HepG2 (cell line): ENCODE measurements around the gene TCAP. TPM values are rescaled to one million over a fixed set of nuclear protein-coding genes. Genes with fewer than 3 reads are reported as not detected.

Source experiments
- ATAC-seq: fragments of 200-7000 bp; cut with Tn5 transposase; 3 replicates; pipeline ENCODE4 v1.9.1; 2020; ENCODE audit warnings: mild to moderate bottlenecking, moderate library complexity
- BruUV-seq: library from RNA; stranded (reverse); fragments of 400-500 nt; replicated peaks from 2 replicates; lab custom pipeline; 2021; lab: Mats Ljungman, UMichigan
- CTCF ChIA-PET: fragments of 300-600 bp; formaldehyde crosslinking; extraction: SDS; loops from one replicate; lab custom pipeline; 2021; ENCODE audit warnings: low total read pairs, inconsistent platforms, low intra/inter-chr PET ratio; lab: Yijun Ruan, JAX
- POLR2A ChIA-PET: fragments of 350-600 bp; sonication (Branson Sonifier 250); formaldehyde crosslinking; loops from one replicate; lab custom pipeline; 2020; ENCODE audit warnings: antibody characterized with exemption, inconsistent platforms; lab: Yijun Ruan, JAX
- DNase-seq: peaks from one replicate; pipeline ENCODE4 v3.0.0-alpha.2; 2015; ENCODE audit warnings: low spot score
- FAIRE-seq: peaks from 3 replicates; lab custom pipeline; 2011; peaks lifted over from hg19 to GRCh38; lab: Jason Lieb, UNC
- H2AFZ ChIP-seq: one replicate; pipeline ENCODE4 v1.6.1; 2011; ENCODE audit warnings: low read length, inconsistent platforms
- H3K27ac ChIP-seq: fragments of 300-600 bp; 3 replicates; pipeline ENCODE4 v1.8.0; 2011; ENCODE audit warnings: mixed run types, mild to moderate bottlenecking, mixed read lengths, low read length, inconsistent platforms; ENCODE audit not compliant: insufficient read depth; ENCODE audit errors: extremely low read length
- H3K27me3 ChIP-seq, 2 experiments: fragments of 200-600 bp in 1 of 2; 2 replicates in 1 of 2; 3 replicates in 1 of 2; pipeline versions ENCODE4 v1.6.0 to v1.8.0; 2011; ENCODE audit warnings: low read length in 2 of 2, mild to moderate bottlenecking in 2 of 2, moderate library complexity in 2 of 2, inconsistent platforms in 1 of 2; ENCODE audit not compliant: insufficient read depth in 2 of 2, control insufficient read depth in 1 of 2
- H3K36me3 ChIP-seq, 2 experiments: fragments of 200-600 bp in 1 of 2; replicated peaks in 1 of 2; 2 replicates in 1 of 2; 3 replicates in 1 of 2; pipeline versions ENCODE4 v1.5.1 to v1.8.0; 2011; ENCODE audit warnings: low read length in 2 of 2, inconsistent platforms in 1 of 2; ENCODE audit not compliant: insufficient read depth in 2 of 2, control insufficient read depth in 1 of 2
- H3K4me1 ChIP-seq: 2 replicates; pipeline ENCODE4 v1.5.1; 2012; ENCODE audit warnings: low read length, inconsistent platforms; ENCODE audit not compliant: insufficient read depth
- H3K4me2 ChIP-seq: 2 replicates; pipeline ENCODE4 v1.6.0; 2011; ENCODE audit warnings: low read depth, low read length, inconsistent platforms
- H3K4me3 ChIP-seq, 3 experiments: fragments of 200-600 bp in 1 of 3; sonication (generic), shearing (Covaris generic) in 1 of 3; replicated peaks in 1 of 3; 2 replicates each; pipeline ENCODE4 v1.5.1; 2011 to 2016; ENCODE audit warnings: low read length in 3 of 3, inconsistent platforms in 2 of 3, low read depth in 2 of 3, mild to moderate bottlenecking in 2 of 3, control low read depth in 1 of 3, mixed read lengths in 1 of 3; ENCODE audit not compliant: insufficient read depth in 1 of 3
- H3K79me2 ChIP-seq: one replicate; pipeline ENCODE4 v1.6.1; 2011; ENCODE audit warnings: low read length, inconsistent platforms; ENCODE audit not compliant: insufficient read depth
- H3K9ac ChIP-seq: 2 replicates; pipeline ENCODE4 v1.6.0; 2011; ENCODE audit warnings: mild to moderate bottlenecking, low read depth, low read length, inconsistent platforms; ENCODE audit not compliant: insufficient read depth
- H3K9me3 ChIP-seq: 2 replicates; pipeline ENCODE4 v1.5.1; 2012; ENCODE audit warnings: mild to moderate bottlenecking, low read length
- H4K20me1 ChIP-seq: 2 replicates; pipeline ENCODE4 v1.6.0; 2011; ENCODE audit warnings: inconsistent platforms, mild to moderate bottlenecking, low read length, moderate library complexity; ENCODE audit not compliant: insufficient read depth
- AGO2 ChIP-seq: fragments of 200-400 bp; formaldehyde crosslinking; optimal IDR thresholded peaks from 2 replicates; pipeline ENCODE3; 2017; ENCODE audit warnings: mild to moderate bottlenecking, low read depth, low read length, moderate library complexity
- DMAP1 ChIP-seq: IDR thresholded peaks from 2 replicates; pipeline ENCODE4 v1.6.1; 2016
- ISL2 ChIP-seq: sonication (generic); formaldehyde crosslinking; IDR thresholded peaks from 2 replicates; pipeline ENCODE4 v1.5.0; 2020; ENCODE audit warnings: missing genetic modification reagents
- KAT7 ChIP-seq: IDR thresholded peaks from 2 replicates; pipeline ENCODE4 v1.6.1; 2018; ENCODE audit warnings: borderline replicate concordance, missing compliant biosample characterization
- KLF15 ChIP-seq: sonication (generic); formaldehyde crosslinking; IDR thresholded peaks from 2 replicates; pipeline ENCODE4 v1.8.1; 2023; ENCODE audit warnings: borderline replicate concordance, mild to moderate bottlenecking, inconsistent platforms, missing genetic modification reagents, mixed read lengths
- KMT2B ChIP-seq: IDR thresholded peaks from 2 replicates; pipeline ENCODE4 v1.6.1; 2016; ENCODE audit warnings: missing genetic modification reagents, missing compliant biosample characterization
- NFYB ChIP-seq: sonication (generic); formaldehyde crosslinking; IDR thresholded peaks from 2 replicates; pipeline ENCODE4 v1.4.0; 2020; ENCODE audit warnings: missing genetic modification reagents
- SP2 ChIP-seq: sonication (generic); formaldehyde crosslinking; IDR thresholded peaks from 2 replicates; pipeline ENCODE4 v1.5.1; 2020; ENCODE audit warnings: mild to moderate bottlenecking, missing genetic modification reagents
- ZBTB34 ChIP-seq: sonication (generic); formaldehyde crosslinking; IDR thresholded peaks from 2 replicates; pipeline ENCODE4 v1.8.0; 2022; ENCODE audit warnings: mild to moderate bottlenecking, missing genetic modification reagents
- ZC3H4 ChIP-seq: sonication (generic); formaldehyde crosslinking; IDR thresholded peaks from 2 replicates; pipeline ENCODE4 v1.4.0; 2020; ENCODE audit warnings: missing genetic modification reagents, borderline replicate concordance
- ZFP90 ChIP-seq: sonication (generic); formaldehyde crosslinking; IDR thresholded peaks from 2 replicates; pipeline ENCODE4 v1.8.0; 2022; ENCODE audit warnings: missing genetic modification reagents, mild to moderate bottlenecking, inconsistent platforms, borderline replicate concordance
- ZNF513 ChIP-seq: sonication (generic); formaldehyde crosslinking; conservative IDR thresholded peaks from 2 replicates; pipeline ENCODE4 v1.5.0; 2020; ENCODE audit warnings: missing genetic modification reagents
- ZNF790 ChIP-seq: sonication (generic); formaldehyde crosslinking; IDR thresholded peaks from 2 replicates; pipeline ENCODE4 v1.8.0; 2022; ENCODE audit warnings: missing genetic modification reagents, mild to moderate bottlenecking, borderline replicate concordance
- WGBS: methylation state at CpG from one replicate; pipeline ENCODE4 v1.1.6; 2017; ENCODE audit warnings: low lambda C conversion rate; 5-methylcytosine and 5-hydroxymethylcytosine counted together
- in situ Hi-C: cut with HindIII; loops from 2 replicates; pipeline ENCODE4 v1.10.0; 2017; ENCODE audit warnings: low pct_unique_long_range_greater_than_20kb; ENCODE audit not compliant: extremely low pct_ligation_motif_present
- intact Hi-C: fragments of 100-400 bp; cut with micrococcal nuclease; formaldehyde crosslinking; loops from one replicate; pipeline ENCODE4 v1.10.0; 2022; ENCODE audit not compliant: unreplicated experiment
- polyA plus RNA-seq, 8 experiments: library from polyadenylated mRNA; depleted of rRNA in 3 of 8; stranded (reverse) in 7 of 8; unstranded in 1 of 8; fragments of >200 nt; fragmentation: Illumina TruSeq in 4 of 8; extraction: Trizol in 4 of 8; gene quantifications; 2 replicates each; pipeline versions ENCODE4 v1.2.1 to v1.2.3, GENCODE V29; 2011 to 2016; ENCODE audit warnings: low read depth in 4 of 8, missing spikeins in 1 of 8, mixed read lengths in 1 of 8; ENCODE audit not compliant: insufficient read depth in 1 of 8
- total RNA-seq, 5 experiments: library from RNA; depleted of rRNA; stranded (reverse); fragments of >200 nt; fragmentation: Illumina TruSeq; extraction: Trizol; gene quantifications; 2 replicates each; pipeline ENCODE4 v1.2.3, GENCODE V29; 2016; ENCODE audit warnings: low read depth in 1 of 5
- TF ChIP-seq, protein P1 (sequence below): sonication (generic); formaldehyde crosslinking; IDR thresholded peaks from 2 replicates; pipeline ENCODE4 v1.8.1; 2023; ENCODE audit warnings: mild to moderate bottlenecking, missing genetic modification reagents
- TF ChIP-seq, protein P2 (sequence below): sonication (generic); formaldehyde crosslinking; conservative IDR thresholded peaks from 2 replicates; pipeline ENCODE4 v1.4.0; 2020; ENCODE audit warnings: missing genetic modification reagents

TCAP gene
- total and polyA plus RNA-seq, 2 of the 13 experiments (the other 11 are each of a cell fraction or from before 2014, with no cell fraction given), result 0.24 to 0.65 TPM

GRCh38 chr17:39683295-39683939 is 18.3 kb downstream of the TCAP start (continued):
- TF ChIP-seq ISL2 (CRISPR knock-in tag), result no peak
- no peak for TF ChIP-seq SP2 (CRISPR knock-in tag)
- no peak for TF ChIP-seq KMT2B (CRISPR knock-in tag)
- TF ChIP-seq, protein P1, sequence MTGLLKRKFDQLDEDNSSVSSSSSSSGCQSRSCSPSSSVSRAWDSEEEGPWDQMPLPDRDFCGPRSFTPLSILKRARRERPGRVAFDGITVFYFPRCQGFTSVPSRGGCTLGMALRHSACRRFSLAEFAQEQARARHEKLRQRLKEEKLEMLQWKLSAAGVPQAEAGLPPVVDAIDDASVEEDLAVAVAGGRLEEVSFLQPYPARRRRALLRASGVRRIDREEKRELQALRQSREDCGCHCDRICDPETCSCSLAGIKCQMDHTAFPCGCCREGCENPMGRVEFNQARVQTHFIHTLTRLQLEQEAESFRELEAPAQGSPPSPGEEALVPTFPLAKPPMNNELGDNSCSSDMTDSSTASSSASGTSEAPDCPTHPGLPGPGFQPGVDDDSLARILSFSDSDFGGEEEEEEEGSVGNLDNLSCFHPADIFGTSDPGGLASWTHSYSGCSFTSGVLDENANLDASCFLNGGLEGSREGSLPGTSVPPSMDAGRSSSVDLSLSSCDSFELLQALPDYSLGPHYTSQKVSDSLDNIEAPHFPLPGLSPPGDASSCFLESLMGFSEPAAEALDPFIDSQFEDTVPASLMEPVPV (CRISPR knock-in tag), result no peak

- BruUV-seq, result no TSS peak
- FAIRE-seq, result no peak
- no peak for TF ChIP-seq KAT7
- no peak for TF ChIP-seq ZNF513 (CRISPR knock-in tag)
- TF ChIP-seq KLF15, result no peak
- TF ChIP-seq, protein P2, sequence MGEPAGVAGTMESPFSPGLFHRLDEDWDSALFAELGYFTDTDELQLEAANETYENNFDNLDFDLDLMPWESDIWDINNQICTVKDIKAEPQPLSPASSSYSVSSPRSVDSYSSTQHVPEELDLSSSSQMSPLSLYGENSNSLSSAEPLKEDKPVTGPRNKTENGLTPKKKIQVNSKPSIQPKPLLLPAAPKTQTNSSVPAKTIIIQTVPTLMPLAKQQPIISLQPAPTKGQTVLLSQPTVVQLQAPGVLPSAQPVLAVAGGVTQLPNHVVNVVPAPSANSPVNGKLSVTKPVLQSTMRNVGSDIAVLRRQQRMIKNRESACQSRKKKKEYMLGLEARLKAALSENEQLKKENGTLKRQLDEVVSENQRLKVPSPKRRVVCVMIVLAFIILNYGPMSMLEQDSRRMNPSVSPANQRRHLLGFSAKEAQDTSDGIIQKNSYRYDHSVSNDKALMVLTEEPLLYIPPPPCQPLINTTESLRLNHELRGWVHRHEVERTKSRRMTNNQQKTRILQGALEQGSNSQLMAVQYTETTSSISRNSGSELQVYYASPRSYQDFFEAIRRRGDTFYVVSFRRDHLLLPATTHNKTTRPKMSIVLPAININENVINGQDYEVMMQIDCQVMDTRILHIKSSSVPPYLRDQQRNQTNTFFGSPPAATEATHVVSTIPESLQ, result no peak
- no peak for TF ChIP-seq ZFP90 (CRISPR knock-in tag)
- no peak for TF ChIP-seq DMAP1 (CRISPR knock-in tag)
- no peak for TF ChIP-seq ZNF790 (CRISPR knock-in tag)
- TF ChIP-seq AGO2, result no peak
- TF ChIP-seq ZC3H4 (CRISPR knock-in tag), result no peak
- TF ChIP-seq NFYB (CRISPR knock-in tag), result no peak
- no peak for TF ChIP-seq ZBTB34 (CRISPR knock-in tag)
These were observed 19.4 kb downstream of the TCAP start for GRCh38 chr17:39684369-39685192.

More at GRCh38 chr17:39684369-39685192, 19.4 kb downstream of the TCAP start:
- Histone ChIP-seq H3K9me3 (no peaks in the 10 kb centered on the region), H3K9ac (no peak overlapping the region), H4K20me1 (no peaks in the 10 kb centered on the region), H3K4me2 (no peak overlapping the region), H3K4me1 (peaks cover 24% of the 10 kb centered on the region), H2AFZ (no peak overlapping the region), H3K4me3 (no peak overlapping the region), H3K27ac (no peak overlapping the region), H3K27me3 (no peaks in the 10 kb centered on the region; a peak in 1 of 5 replicates), H3K36me3 (peaks cover 0 to 2% of the 10 kb centered on the region in 2 experiments; a peak in 2 of 5 replicates), H3K79me2 (no peaks in the 10 kb centered on the region)
- ChIA-PET POLR2A (interaction anchor here (0.8 to 4.1 kb wide), 3 partner anchors 11 to 68 kb away, joined by 3 to 64 read pairs (median 5); no protein-coding TSS in a partner anchor), CTCF (no interaction called here)
- in situ Hi-C loops, result no loop called here
- ATAC-seq (no peak), DNase-seq (no peak)
- 96% methylated on average over 12 of the region's 12 CpGs for WGBS
- intact Hi-C loops, result no loop called here
